Stimulated activated CD8-positive, alpha-beta memory T cell treated with anti-CD3 and anti-CD28 coated beads, Interleukin-7, amount 100 ng/mL, for 24 hours (primary cell): ENCODE data around the gene TNPO2.
A peak's percentile ranks its signal among the peaks of the same experiment; 100 is the strongest.
"Not testable (repeated sequence)": the region's sequence is repeated elsewhere in the genome, so short reads cannot be mapped to it uniquely, and the experiment has no call there.

Experiments used
- DNase-seq: peaks from one replicate; pipeline ENCODE4 v3.0.0-alpha.2; 2020; ENCODE audit warnings: low read depth

TNPO2 gene

GRCh38 chr19:12705169-12705568 lies 18.6 kb downstream of the TNPO2 start:
- DNase-seq, result no peak

- no peak for DNase-seq
Measured at GRCh38 chr19:12703046-12703445, 20.7 kb downstream of the TNPO2 start.

DNA sequence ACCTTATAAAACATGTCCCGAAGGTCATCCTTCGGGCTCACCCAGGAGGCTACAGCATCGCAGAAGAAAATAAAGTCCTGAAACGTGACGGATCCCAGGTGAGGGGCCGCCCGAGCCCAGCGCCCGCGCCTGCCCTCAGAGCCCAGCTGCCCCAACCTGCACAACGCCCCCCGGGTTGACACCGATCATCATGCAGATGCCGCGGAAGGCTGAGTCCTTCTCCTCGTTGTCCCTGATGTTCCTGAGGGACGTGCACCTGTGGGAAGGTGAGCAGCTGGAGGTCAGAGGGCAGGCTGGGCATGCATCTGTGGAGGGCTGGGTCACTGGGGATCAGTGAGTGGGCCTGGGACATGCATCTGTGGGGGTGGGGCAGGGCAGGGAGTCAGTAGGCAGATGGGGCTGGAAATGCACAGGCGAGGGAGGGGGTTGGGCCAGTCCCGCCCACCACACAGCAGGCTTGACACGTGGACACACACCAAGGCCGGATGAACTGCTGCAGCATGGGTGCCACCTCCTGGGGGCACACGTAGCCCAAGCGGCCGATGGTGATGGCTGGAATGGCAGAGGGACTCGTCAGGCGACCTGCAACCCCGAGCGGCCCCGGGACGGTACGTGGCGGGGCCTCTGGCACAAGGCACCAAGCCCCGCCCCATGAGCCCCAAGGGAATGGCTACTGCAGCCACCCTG lies 22.0 kb downstream of the TNPO2 start:
- DNase-seq, result no peak

- no peak for DNase-seq
Measured at GRCh38 chr19:12698138-12698537, 25.6 kb downstream of the TNPO2 start.

DNA sequence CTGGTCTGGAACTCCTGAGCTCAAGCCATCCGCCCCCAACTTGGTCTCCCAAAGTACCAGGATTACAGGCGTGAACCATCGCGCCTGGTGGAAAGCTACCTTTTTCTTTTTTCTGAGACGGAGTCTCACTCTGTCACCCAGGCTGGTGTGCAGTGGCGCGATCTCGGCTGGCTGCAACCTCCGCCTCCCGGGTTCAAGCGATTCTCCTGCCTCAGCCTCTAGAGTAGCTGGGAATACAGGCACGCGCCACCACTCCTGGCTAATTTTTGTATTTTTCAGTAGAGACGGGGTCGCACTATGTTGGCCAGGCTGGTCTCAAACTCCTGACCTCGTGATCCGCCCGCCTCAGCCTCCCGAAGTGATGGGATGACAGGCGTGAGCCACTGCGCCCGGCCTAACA lies 26.3 kb downstream of the TNPO2 start:
- not testable (repeated sequence) for DNase-seq

GRCh38 chr19:12696366-12697335 lies 27.1 kb downstream of the TNPO2 start, which contains the start of gene FBXW9:
FBXW9 (minus strand) TSS chr19:12696631; CDS start chr19:12696581, 50 bp downstream.
- DNase-seq, result peak; percentile 99

GRCh38 chr19:12695997-12696365 lies 27.8 kb downstream of the TNPO2 start:
- DNase-seq, result no peak

GRCh38 chr19:12695514-12695913 lies 28.2 kb downstream of the TNPO2 start:
- no peak for DNase-seq

- no peak for DNase-seq
Measured at GRCh38 chr19:12695096-12695495, 28.6 kb downstream of the TNPO2 start.

DNA sequence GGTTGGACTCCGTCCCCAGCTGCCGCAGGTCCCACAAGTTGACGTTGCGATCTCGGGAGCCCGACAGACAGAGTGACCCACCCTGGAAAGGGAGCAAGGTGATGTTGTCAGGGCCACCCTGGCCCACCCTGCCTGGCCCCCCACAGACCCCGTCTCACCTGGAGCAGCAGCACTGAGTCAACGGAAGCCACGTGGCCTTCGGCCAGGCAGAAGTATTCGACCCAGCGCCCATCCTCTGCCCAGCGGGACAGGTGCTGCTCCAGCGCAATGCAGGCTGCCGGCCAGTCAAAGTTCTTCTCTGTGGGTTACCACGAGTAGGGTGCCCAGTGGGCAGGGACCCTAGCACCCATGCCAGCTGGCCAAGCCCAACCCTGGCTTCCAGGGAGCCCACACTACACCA lies 29.1 kb downstream of the TNPO2 start:
- DNase-seq, result no peak

GRCh38 chr19:12692960-12693359 lies 30.8 kb downstream of the TNPO2 start:
- no peak for DNase-seq

- no peak for DNase-seq
Measured at GRCh38 chr19:12689581-12690216, 34.0 kb downstream of the TNPO2 start.

DNA sequence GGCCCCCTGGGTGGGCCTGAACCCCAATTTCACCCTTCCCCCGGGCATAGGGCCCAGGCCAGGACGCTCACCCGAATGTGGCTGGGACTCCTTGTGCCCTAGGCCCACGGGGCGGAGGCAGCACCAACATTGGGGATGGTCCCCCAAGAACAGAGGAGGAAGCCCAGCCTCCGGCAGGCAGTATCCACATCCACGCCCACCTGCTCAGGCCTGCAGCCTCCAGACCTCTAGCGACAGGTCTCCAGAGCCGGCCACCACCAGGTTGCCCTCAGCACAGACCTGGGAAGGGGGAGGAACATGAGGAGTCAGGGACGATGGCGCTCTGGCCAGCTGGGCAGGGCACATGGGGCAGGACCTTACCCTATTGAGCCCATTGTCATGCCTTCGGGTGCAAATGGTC lies 34.7 kb downstream of the TNPO2 start:
- DNase-seq, result no peak

GRCh38 chr19:12687496-12688196 lies 36.1 kb downstream of the TNPO2 start, which contains the start of gene GNG14:
GNG14 (plus strand) TSS chr19:12687998; CDS start chr19:12688049, 51 bp downstream.
- no peak for DNase-seq

DNA sequence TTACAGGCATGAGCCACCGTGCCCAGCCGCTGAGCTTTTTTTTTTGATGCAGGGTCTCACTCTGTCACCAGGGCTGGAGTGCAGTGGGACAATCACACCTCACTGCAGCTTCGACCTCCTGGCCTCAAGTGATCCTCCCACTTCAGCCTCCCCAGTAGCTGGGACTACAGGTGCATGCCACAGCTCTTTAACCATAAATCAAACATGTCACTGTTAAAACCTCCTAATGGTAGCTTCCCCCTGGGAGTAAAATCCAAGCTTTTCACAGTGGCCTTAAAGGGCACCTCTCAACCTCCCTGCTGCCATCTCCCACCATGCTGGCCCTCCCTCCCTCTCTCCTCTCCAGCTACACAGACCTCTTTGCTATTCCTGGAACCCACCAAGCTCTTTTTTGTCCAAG lies 37.9 kb downstream of the TNPO2 start:
- no peak for DNase-seq

DNA sequence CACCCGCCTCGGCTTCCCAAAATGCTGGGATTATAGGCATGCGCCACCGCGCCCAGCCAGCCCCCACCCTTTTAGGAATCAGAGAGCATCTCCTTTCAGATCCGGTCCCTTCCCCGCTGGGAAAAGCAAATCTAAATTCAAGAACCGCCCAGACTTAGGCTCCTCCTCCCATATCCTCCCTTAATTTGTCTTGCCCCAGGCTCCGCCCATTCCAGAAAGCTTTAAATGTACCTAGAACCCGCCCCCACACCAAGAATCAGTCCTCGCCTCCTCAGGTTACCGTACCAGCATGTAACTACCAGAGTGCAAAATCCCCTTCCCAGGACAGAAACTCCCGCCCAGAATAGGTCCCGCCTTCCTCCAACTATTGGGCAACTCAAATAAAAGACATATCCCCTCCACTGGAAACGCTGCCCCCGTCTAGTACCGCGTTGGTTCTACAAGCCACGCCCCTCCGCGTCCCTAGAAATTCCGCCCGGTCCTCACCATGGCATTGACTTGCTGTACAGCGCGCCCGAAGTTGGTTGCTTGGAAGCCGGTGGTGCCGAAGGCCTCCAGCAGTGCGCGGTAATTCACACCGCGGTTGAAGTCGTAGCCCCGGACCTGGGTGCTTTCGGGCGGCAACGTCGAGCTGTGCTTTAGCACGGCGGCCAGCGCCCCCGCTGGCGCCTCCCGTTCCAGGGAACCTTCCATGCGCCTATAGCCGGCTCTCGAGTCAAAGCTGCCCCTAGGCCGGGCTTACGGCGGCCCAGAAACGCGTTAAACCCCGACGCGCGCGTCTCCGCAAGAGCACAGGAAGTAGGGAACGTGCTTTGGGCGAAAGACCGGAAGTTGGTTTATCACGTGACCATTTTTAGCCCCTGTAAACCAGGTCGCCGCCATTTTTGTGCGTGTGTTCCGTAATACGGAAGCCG lies 42.4 kb downstream of the TNPO2 start, which contains the start of gene DHPS:
TSS of gene DHPS (minus strand) at position 807 of the 914 bp plus-strand sequence. CDS start at position 693, 114 bp downstream.
- DNase-seq, result peak; percentile 74

GRCh38 chr19:12680034-12680433 lies 43.7 kb downstream of the TNPO2 start:
- no peak for DNase-seq

- DNase-seq, result not testable (repeated sequence)
Measured at GRCh38 chr19:12678039-12678438, 45.7 kb downstream of the TNPO2 start.

DNA sequence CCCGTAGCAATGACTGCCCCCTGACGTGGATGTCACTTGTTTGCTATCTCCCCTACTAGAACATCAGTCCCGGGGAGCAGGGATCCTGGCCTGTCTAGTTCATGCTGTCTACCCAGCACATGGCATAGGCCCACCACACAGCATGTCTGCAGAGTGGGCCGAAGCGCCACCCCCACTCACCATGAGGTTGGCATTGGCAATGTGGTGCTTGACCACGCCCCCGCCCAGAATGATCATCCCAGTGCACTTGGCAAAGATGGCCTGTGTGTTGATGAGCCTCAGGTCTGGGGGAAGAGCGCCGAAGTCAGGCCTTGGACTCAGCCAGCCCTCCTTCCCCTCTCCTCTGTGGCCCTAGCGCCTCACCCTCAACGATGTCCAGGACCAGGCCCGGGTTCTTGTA lies 46.8 kb downstream of the TNPO2 start:
- DNase-seq, result no peak

DNA sequence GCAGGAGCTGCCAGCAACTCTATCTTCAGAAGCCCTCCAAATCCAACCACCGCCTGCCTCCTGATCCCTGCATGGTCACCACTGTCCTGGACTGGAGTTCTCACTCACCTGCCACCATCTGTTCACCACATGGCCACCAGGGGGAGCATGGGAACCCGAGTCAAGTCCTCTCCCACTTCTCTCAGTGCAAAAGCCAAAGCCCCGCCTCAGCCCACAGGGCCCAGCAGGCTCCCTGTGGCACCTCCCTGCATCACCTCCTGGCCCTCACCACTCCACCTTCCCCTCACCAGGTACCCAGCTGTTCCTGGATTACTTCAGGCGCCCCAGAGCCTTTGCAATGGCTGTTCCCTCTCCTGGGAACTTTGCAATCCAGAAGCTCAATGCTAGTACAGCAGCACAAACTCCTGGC lies 47.3 kb downstream of the TNPO2 start:
- peak; percentile 89 for DNase-seq

GRCh38 chr19:12675940-12676339 lies 47.8 kb downstream of the TNPO2 start:
- no peak for DNase-seq
